Activated CD4-positive, alpha-beta T cell treated with anti-CD3 and anti-CD28 coated beads, Interleukin-2, amount 10 ng/mL, durations not matched to agents 24 days and 14 days (primary cell): ENCODE results near the gene LPP. TPM values are rescaled to one million over a fixed set of nuclear protein-coding genes. Genes with fewer than 3 reads are reported as not detected.
A peak's percentile ranks its signal among the peaks of the same experiment; 100 is the strongest.
"Not testable (repeated sequence)": the region's sequence is repeated elsewhere in the genome, so short reads cannot be mapped to it uniquely, and the experiment has no call there.

Source experiments
- DNase-seq: peaks from one replicate; pipeline ENCODE4 v3.0.0; 2022
- H3K27ac Mint-ChIP-seq: one replicate; pipeline ENCODE4 v1.8.0; 2022; ENCODE audit warnings: mild to moderate bottlenecking, mixed read lengths
- H3K27me3 Mint-ChIP-seq: one replicate; pipeline ENCODE4 v1.8.0; 2022; ENCODE audit warnings: mixed read lengths
- H3K36me3 Mint-ChIP-seq: one replicate; pipeline ENCODE4 v1.8.0; 2022; ENCODE audit warnings: low read depth, mild to moderate bottlenecking, mixed read lengths
- H3K4me1 Mint-ChIP-seq: one replicate; pipeline ENCODE4 v1.8.0; 2021; ENCODE audit warnings: mixed read lengths
- H3K4me3 Mint-ChIP-seq: one replicate; pipeline ENCODE4 v1.8.0; 2022; ENCODE audit warnings: mild to moderate bottlenecking, moderate library complexity, mixed read lengths
- H3K9me3 Mint-ChIP-seq: one replicate; pipeline ENCODE4 v1.8.0; 2021; ENCODE audit warnings: mixed read lengths
- intact Hi-C: fragments of 100-400 bp; cut with micrococcal nuclease; formaldehyde crosslinking; loops from one replicate; pipeline ENCODE4 v1.15.1; 2023
- total RNA-seq: library from RNA; stranded (reverse); gene quantifications from 2 replicates; pipeline ENCODE4 v1.2.3, GENCODE V29; 2022

The LPP gene
- total RNA-seq, 1 donor from 2014 or later, result 41.4 TPM

GRCh38 chr3:188125076-188125475 lies 28.9 kb upstream of the LPP start:
- Mint-ChIP-seq H3K9me3 (peaks cover 3% of the 10 kb centered on the region), H3K4me1 (peaks cover 17% of the 10 kb centered on the region), H3K4me3 (no peak overlapping the region), H3K27ac (no peak overlapping the region), H3K27me3 (no peaks in the 10 kb centered on the region), H3K36me3 (no peaks in the 10 kb centered on the region)
- intact Hi-C loops, result no loop called here
- no peak for DNase-seq

- Mint-ChIP-seq H3K4me1 (peaks cover 15% of the 10 kb centered on the region), H3K27me3 (no peaks in the 10 kb centered on the region), H3K27ac (no peak overlapping the region), H3K36me3 (no peaks in the 10 kb centered on the region), H3K9me3 (no peaks in the 10 kb centered on the region), H3K4me3 (no peak overlapping the region)
- DNase-seq, result no peak
- intact Hi-C loops, result no loop called here
Observed at GRCh38 chr3:188126276-188126675, 27.7 kb upstream of the LPP start.

GRCh38 chr3:188126934-188127333 lies 27.0 kb upstream of the LPP start:
- intact Hi-C loops, result no loop called here
- Mint-ChIP-seq H3K27me3 (no peaks in the 10 kb centered on the region), H3K27ac (no peak overlapping the region), H3K36me3 (no peaks in the 10 kb centered on the region), H3K4me1 (peaks cover 15% of the 10 kb centered on the region), H3K9me3 (no peaks in the 10 kb centered on the region), H3K4me3 (no peak overlapping the region)
- no peak for DNase-seq

GRCh38 chr3:188128905-188129304 lies 25.1 kb upstream of the LPP start:
- Mint-ChIP-seq H3K36me3 (no peaks in the 10 kb centered on the region), H3K27me3 (no peaks in the 10 kb centered on the region), H3K27ac (no peak overlapping the region), H3K4me1 (peaks cover 9% of the 10 kb centered on the region), H3K4me3 (no peak overlapping the region), H3K9me3 (peaks cover 4% of the 10 kb centered on the region)
- DNase-seq, result no peak
- intact Hi-C loops, result no loop called here

- not testable (repeated sequence) for H3K9me3 Mint-ChIP-seq, H3K36me3 Mint-ChIP-seq, DNase-seq
Observed at GRCh38 chr3:188131023-188131422, 22.9 kb upstream of the LPP start.

GRCh38 chr3:188133219-188133618 lies 20.7 kb upstream of the LPP start:
- peaks cover 15% of the 10 kb centered on the region for H3K4me1 Mint-ChIP-seq
- no peak overlapping the region for H3K4me3 Mint-ChIP-seq
- peaks cover 8% of the 10 kb centered on the region for H3K9me3 Mint-ChIP-seq
- intact Hi-C loops, result no loop called here
- no peaks in the 10 kb centered on the region for H3K36me3 Mint-ChIP-seq
- no peak for DNase-seq
- no peak overlapping the region for H3K27ac Mint-ChIP-seq
- no peaks in the 10 kb centered on the region for H3K27me3 Mint-ChIP-seq

More at GRCh38 chr3:188131023-188131422, 22.9 kb upstream of the LPP start:
- H3K27ac Mint-ChIP-seq, H3K27me3 Mint-ChIP-seq, H3K4me1 Mint-ChIP-seq, intact Hi-C loops, H3K4me3 Mint-ChIP-seq: not testable (repeated sequence)

DNA sequence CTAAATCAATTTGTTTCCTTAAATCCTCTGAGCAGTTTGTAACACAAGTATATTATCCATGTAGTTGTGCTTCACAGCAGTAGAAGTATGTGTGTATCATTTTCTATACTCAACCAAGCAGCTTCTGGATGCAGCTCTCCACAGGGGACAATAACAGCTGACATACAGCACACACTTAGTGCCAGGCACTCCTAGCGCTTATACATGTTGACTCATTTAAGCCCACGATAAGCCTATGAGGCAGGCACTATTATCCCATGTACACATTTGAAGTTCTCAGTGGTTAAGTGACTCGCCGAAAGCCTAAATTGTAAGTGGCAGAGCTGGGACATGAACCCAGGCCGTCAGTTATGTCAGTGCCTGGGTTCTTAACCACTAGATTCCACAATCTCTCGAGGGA lies 20.3 kb upstream of the LPP start:
- no peaks in the 10 kb centered on the region for H3K36me3 Mint-ChIP-seq
- H3K9me3 Mint-ChIP-seq, result peaks cover 8% of the 10 kb centered on the region
- H3K4me1 Mint-ChIP-seq, result peaks cover 18% of the 10 kb centered on the region
- H3K27ac Mint-ChIP-seq, result no peak overlapping the region
- H3K4me3 Mint-ChIP-seq, result no peak overlapping the region
- no peaks in the 10 kb centered on the region for H3K27me3 Mint-ChIP-seq
- intact Hi-C loops, result no loop called here
- DNase-seq, result no peak

DNA sequence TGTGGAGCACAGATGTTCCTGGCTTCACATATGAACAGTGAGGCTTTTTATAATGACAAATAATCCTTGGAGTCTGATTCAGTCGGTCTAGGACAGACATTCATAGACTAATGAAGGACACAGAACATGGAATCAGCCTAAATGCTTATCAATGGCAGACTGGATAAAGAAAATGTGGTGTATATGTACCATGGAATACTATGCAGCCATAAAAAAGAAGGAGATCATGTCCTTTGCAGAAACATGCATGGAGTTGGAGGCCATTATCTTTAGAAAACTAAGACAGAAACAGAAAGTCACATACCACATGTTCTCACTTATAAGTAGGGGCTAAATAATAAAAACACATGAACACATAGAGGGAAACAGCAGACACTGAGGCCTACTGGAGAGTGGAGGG lies 19.9 kb upstream of the LPP start:
- no peaks in the 10 kb centered on the region for H3K36me3 Mint-ChIP-seq
- H3K9me3 Mint-ChIP-seq, result peaks cover 8% of the 10 kb centered on the region
- no peak overlapping the region for H3K27ac Mint-ChIP-seq
- H3K27me3 Mint-ChIP-seq, result no peaks in the 10 kb centered on the region
- peaks cover 20% of the 10 kb centered on the region for H3K4me1 Mint-ChIP-seq
- intact Hi-C loops, result no loop called here
- H3K4me3 Mint-ChIP-seq, result no peak overlapping the region
- no peak for DNase-seq

DNA sequence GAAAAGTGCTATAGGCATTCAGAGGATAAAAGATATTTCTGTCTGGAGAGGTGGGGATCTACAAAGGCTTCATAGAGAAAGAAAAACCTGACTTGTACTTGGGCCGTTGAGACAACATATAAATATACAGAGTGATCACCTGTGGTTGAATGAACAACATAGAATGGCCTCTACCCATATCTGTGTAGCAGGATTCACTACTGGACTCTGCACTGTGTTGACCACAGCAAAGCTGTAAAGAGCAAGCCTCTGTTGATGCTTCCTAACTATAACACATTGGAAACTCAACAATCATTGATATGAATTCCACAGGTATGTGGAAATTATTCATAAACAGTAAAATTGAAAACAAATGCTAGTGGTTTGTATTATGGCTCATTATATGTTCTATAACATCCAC lies 19.1 kb upstream of the LPP start:
- no peaks in the 10 kb centered on the region for H3K36me3 Mint-ChIP-seq
- H3K9me3 Mint-ChIP-seq, result peaks cover 8% of the 10 kb centered on the region
- DNase-seq, result no peak
- no peaks in the 10 kb centered on the region for H3K27me3 Mint-ChIP-seq
- no peak overlapping the region for H3K4me3 Mint-ChIP-seq
- peaks cover 22% of the 10 kb centered on the region for H3K4me1 Mint-ChIP-seq
- no peak overlapping the region for H3K27ac Mint-ChIP-seq
- intact Hi-C loops, result no loop called here

- Mint-ChIP-seq H3K9me3 (peaks cover 9% of the 10 kb centered on the region), H3K36me3 (no peaks in the 10 kb centered on the region), H3K27me3 (peaks cover under 1% of the 10 kb centered on the region), H3K4me3 (no peak overlapping the region), H3K27ac (no peak overlapping the region), H3K4me1 (peaks cover 22% of the 10 kb centered on the region)
- intact Hi-C loops, result no loop called here
- DNase-seq, result no peak
Observed at GRCh38 chr3:188135271-188135670, 18.7 kb upstream of the LPP start.

- no peaks in the 10 kb centered on the region for H3K36me3 Mint-ChIP-seq
- peaks cover 12% of the 10 kb centered on the region for H3K9me3 Mint-ChIP-seq
- peaks cover 7% of the 10 kb centered on the region for H3K27me3 Mint-ChIP-seq
- DNase-seq, result no peak
- no peak overlapping the region for H3K4me3 Mint-ChIP-seq
- intact Hi-C loops, result no loop called here
- peaks cover 22% of the 10 kb centered on the region for H3K4me1 Mint-ChIP-seq
- H3K27ac Mint-ChIP-seq, result no peak overlapping the region
Observed at GRCh38 chr3:188137051-188137450, 16.9 kb upstream of the LPP start.

- Mint-ChIP-seq H3K4me3 (no peak overlapping the region), H3K27ac (no peak overlapping the region), H3K27me3 (peaks cover 12% of the 10 kb centered on the region), H3K4me1 (peaks cover 23% of the 10 kb centered on the region), H3K9me3 (peaks cover 4% of the 10 kb centered on the region), H3K36me3 (no peaks in the 10 kb centered on the region)
- no peak for DNase-seq
- intact Hi-C loops, result no loop called here
Observed at GRCh38 chr3:188139466-188139865, 14.5 kb upstream of the LPP start.

GRCh38 chr3:188146219-188146618 lies 7.7 kb upstream of the LPP start:
- H3K36me3 Mint-ChIP-seq, result peaks cover 3% of the 10 kb centered on the region
- peaks cover 10% of the 10 kb centered on the region for H3K27me3 Mint-ChIP-seq

GRCh38 chr3:188147782-188148181 lies 6.2 kb upstream of the LPP start:
- intact Hi-C loops, result no loop called here
- Mint-ChIP-seq H3K36me3 (peaks cover 3% of the 10 kb centered on the region), H3K27me3 (peaks cover 1% of the 10 kb centered on the region), H3K4me3 (no peak overlapping the region), H3K9me3 (peaks cover 7% of the 10 kb centered on the region), H3K4me1 (peaks cover 33% of the 10 kb centered on the region), H3K27ac (no peak overlapping the region)
- DNase-seq, result no peak

More at GRCh38 chr3:188146219-188146618, 7.7 kb upstream of the LPP start:
- DNase-seq, result no peak
- Mint-ChIP-seq H3K4me1 (peaks cover 28% of the 10 kb centered on the region), H3K9me3 (peaks cover 7% of the 10 kb centered on the region), H3K4me3 (no peak overlapping the region), H3K27ac (no peak overlapping the region)
- intact Hi-C loops, result no loop called here

GRCh38 chr3:188148318-188148717 lies 5.6 kb upstream of the LPP start:
- Mint-ChIP-seq H3K27ac (peak overlapping the region; percentile 40), H3K9me3 (peaks cover 7% of the 10 kb centered on the region), H3K4me1 (peaks cover 33% of the 10 kb centered on the region), H3K36me3 (peaks cover 3% of the 10 kb centered on the region), H3K4me3 (no peak overlapping the region), H3K27me3 (no peaks in the 10 kb centered on the region)
- intact Hi-C loops, result no loop called here
- DNase-seq, result no peak
